ENCODE measurements around the gene PLPPR5.

GRCh38 chr1:98898940-98899339 is 105.7 kb downstream of the PLPPR5 start:
- TF ChIP-seq, protein P1, sequence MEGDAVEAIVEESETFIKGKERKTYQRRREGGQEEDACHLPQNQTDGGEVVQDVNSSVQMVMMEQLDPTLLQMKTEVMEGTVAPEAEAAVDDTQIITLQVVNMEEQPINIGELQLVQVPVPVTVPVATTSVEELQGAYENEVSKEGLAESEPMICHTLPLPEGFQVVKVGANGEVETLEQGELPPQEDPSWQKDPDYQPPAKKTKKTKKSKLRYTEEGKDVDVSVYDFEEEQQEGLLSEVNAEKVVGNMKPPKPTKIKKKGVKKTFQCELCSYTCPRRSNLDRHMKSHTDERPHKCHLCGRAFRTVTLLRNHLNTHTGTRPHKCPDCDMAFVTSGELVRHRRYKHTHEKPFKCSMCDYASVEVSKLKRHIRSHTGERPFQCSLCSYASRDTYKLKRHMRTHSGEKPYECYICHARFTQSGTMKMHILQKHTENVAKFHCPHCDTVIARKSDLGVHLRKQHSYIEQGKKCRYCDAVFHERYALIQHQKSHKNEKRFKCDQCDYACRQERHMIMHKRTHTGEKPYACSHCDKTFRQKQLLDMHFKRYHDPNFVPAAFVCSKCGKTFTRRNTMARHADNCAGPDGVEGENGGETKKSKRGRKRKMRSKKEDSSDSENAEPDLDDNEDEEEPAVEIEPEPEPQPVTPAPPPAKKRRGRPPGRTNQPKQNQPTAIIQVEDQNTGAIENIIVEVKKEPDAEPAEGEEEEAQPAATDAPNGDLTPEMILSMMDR (IDR thresholded peaks at IDR 0.05; ENCODE audit: low read length), result no peak
- no peak for TF ChIP-seq EZH2 (IDR thresholded peaks at IDR 0.05; ENCODE audit: borderline replicate concordance, low read length)
